HG03565 (cell line): ENCODE results near the gene POMT2.
"Not testable (repeated sequence)": the region's sequence is repeated elsewhere in the genome, so short reads cannot be mapped to it uniquely, and the experiment has no call there.

Source experiments
- ATAC-seq: cut with Tn5 transposase; IDR thresholded peaks from one replicate; pipeline ENCODE4 v1.9.1; 2021; ENCODE audit warnings: mild to moderate bottlenecking, moderate library complexity; ENCODE audit not compliant: unreplicated experiment

POMT2 gene

GRCh38 chr14:77320238-77320935, at the start of gene POMT2:
Gene POMT2 (minus strand): TSS chr14:77320883. CDS start chr14:77320681, 202 bp downstream.
- peak; percentile 47 for ATAC-seq

- ATAC-seq: no peak
Observed at GRCh38 chr14:77369285-77369684, 48.6 kb upstream of the POMT2 start.

GRCh38 chr14:77364146-77364545, 43.5 kb upstream of the POMT2 start:
- ATAC-seq: no peak

GRCh38 chr14:77359626-77360025, 38.9 kb upstream of the POMT2 start:
- ATAC-seq: no peak

- ATAC-seq: no peak
Observed at GRCh38 chr14:77356899-77357298, 36.2 kb upstream of the POMT2 start.

GRCh38 chr14:77355811-77356210, 35.1 kb upstream of the POMT2 start:
- ATAC-seq: no peak

GRCh38 chr14:77353469-77354141, 32.9 kb upstream of the POMT2 start:
- no peak for ATAC-seq

- no peak for ATAC-seq
Observed at GRCh38 chr14:77347751-77348150, 27.1 kb upstream of the POMT2 start.

GRCh38 chr14:77346495-77346894, 25.8 kb upstream of the POMT2 start:
- no peak for ATAC-seq

GRCh38 chr14:77344377-77344996, 23.8 kb upstream of the POMT2 start:
- no peak for ATAC-seq

- no peak for ATAC-seq
Observed at GRCh38 chr14:77343662-77344061, 23.0 kb upstream of the POMT2 start.

GRCh38 chr14:77342726-77343397, 22.2 kb upstream of the POMT2 start:
- ATAC-seq: no peak

- ATAC-seq: no peak
Observed at GRCh38 chr14:77340389-77340788, 19.7 kb upstream of the POMT2 start.

- no peak for ATAC-seq
Observed at GRCh38 chr14:77339407-77339806, 18.7 kb upstream of the POMT2 start.

- no peak for ATAC-seq
Observed at GRCh38 chr14:77338302-77338701, 17.6 kb upstream of the POMT2 start.

- no peak for ATAC-seq
Observed at GRCh38 chr14:77337880-77338279, 17.2 kb upstream of the POMT2 start.

GRCh38 chr14:77337255-77337654, 16.6 kb upstream of the POMT2 start:
- not testable (repeated sequence) for ATAC-seq

GRCh38 chr14:77335576-77335975, 14.9 kb upstream of the POMT2 start:
- ATAC-seq: no peak

GRCh38 chr14:77329872-77330271, 9.2 kb upstream of the POMT2 start:
- ATAC-seq: no peak

- ATAC-seq: no peak
Observed at GRCh38 chr14:77327111-77327510, 6.4 kb upstream of the POMT2 start.

GRCh38 chr14:77325746-77326094, 5.0 kb upstream of the POMT2 start:
- ATAC-seq: no peak
